Measurements from ENCODE around the gene TM9SF1. TPM values are rescaled to one million over a fixed set of nuclear protein-coding genes. Genes with fewer than 3 reads are reported as not detected.

Gene TM9SF1
- total and polyA plus RNA-seq, 2 of the 13 experiments (the other 11 are each of a cell fraction or from before 2014, with no cell fraction given) = 83.2 to 110 TPM

- TF ChIP-seq, protein P1, sequence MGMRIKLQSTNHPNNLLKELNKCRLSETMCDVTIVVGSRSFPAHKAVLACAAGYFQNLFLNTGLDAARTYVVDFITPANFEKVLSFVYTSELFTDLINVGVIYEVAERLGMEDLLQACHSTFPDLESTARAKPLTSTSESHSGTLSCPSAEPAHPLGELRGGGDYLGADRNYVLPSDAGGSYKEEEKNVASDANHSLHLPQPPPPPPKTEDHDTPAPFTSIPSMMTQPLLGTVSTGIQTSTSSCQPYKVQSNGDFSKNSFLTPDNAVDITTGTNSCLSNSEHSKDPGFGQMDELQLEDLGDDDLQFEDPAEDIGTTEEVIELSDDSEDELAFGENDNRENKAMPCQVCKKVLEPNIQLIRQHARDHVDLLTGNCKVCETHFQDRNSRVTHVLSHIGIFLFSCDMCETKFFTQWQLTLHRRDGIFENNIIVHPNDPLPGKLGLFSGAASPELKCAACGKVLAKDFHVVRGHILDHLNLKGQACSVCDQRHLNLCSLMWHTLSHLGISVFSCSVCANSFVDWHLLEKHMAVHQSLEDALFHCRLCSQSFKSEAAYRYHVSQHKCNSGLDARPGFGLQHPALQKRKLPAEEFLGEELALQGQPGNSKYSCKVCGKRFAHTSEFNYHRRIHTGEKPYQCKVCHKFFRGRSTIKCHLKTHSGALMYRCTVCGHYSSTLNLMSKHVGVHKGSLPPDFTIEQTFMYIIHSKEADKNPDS (CRISPR knock-in tag; IDR thresholded peaks at IDR 0.05) = peak; percentile 18
- TF ChIP-seq FOSL2 (CRISPR knock-in tag; IDR thresholded peaks at IDR 0.05) = no peak
- TF ChIP-seq KLF12 (CRISPR knock-in tag; IDR thresholded peaks at IDR 0.05; ENCODE audit: borderline replicate concordance) = no peak
- TF ChIP-seq, protein P2, sequence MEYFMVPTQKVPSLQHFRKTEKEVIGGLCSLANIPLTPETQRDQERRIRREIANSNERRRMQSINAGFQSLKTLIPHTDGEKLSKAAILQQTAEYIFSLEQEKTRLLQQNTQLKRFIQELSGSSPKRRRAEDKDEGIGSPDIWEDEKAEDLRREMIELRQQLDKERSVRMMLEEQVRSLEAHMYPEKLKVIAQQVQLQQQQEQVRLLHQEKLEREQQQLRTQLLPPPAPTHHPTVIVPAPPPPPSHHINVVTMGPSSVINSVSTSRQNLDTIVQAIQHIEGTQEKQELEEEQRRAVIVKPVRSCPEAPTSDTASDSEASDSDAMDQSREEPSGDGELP (IDR thresholded peaks at IDR 0.05; ENCODE audit: borderline replicate concordance, low read depth) = no peak
- TF ChIP-seq, protein P3, sequence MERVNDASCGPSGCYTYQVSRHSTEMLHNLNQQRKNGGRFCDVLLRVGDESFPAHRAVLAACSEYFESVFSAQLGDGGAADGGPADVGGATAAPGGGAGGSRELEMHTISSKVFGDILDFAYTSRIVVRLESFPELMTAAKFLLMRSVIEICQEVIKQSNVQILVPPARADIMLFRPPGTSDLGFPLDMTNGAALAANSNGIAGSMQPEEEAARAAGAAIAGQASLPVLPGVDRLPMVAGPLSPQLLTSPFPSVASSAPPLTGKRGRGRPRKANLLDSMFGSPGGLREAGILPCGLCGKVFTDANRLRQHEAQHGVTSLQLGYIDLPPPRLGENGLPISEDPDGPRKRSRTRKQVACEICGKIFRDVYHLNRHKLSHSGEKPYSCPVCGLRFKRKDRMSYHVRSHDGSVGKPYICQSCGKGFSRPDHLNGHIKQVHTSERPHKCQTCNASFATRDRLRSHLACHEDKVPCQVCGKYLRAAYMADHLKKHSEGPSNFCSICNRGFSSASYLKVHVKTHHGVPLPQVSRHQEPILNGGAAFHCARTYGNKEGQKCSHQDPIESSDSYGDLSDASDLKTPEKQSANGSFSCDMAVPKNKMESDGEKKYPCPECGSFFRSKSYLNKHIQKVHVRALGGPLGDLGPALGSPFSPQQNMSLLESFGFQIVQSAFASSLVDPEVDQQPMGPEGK (CRISPR knock-in tag; IDR thresholded peaks at IDR 0.05) = no peak
- TF ChIP-seq, protein P4, sequence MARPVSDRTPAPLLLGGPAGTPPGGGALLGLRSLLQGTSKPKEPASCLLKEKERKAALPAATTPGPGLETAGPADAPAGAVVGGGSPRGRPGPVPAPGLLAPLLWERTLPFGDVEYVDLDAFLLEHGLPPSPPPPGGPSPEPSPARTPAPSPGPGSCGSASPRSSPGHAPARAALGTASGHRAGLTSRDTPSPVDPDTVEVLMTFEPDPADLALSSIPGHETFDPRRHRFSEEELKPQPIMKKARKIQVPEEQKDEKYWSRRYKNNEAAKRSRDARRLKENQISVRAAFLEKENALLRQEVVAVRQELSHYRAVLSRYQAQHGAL (CRISPR knock-in tag; IDR thresholded peaks at IDR 0.05; ENCODE audit: not compliant biosample characterization) = no peak
- TF ChIP-seq, protein P5, sequence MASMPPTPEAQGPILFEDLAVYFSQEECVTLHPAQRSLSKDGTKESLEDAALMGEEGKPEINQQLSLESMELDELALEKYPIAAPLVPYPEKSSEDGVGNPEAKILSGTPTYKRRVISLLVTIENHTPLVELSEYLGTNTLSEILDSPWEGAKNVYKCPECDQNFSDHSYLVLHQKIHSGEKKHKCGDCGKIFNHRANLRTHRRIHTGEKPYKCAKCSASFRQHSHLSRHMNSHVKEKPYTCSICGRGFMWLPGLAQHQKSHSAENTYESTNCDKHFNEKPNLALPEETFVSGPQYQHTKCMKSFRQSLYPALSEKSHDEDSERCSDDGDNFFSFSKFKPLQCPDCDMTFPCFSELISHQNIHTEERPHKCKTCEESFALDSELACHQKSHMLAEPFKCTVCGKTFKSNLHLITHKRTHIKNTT (CRISPR knock-in tag; IDR thresholded peaks at IDR 0.05) = 0 out of 2 replicates have a peak, but pooled peaks have one; percentile 18
- TF ChIP-seq XBP1 (CRISPR knock-in tag; IDR thresholded peaks at IDR 0.05) = no peak
- TF ChIP-seq GLMP (CRISPR knock-in tag; IDR thresholded peaks at IDR 0.05; ENCODE audit: borderline replicate concordance) = no peak
- TF ChIP-seq, protein P6, sequence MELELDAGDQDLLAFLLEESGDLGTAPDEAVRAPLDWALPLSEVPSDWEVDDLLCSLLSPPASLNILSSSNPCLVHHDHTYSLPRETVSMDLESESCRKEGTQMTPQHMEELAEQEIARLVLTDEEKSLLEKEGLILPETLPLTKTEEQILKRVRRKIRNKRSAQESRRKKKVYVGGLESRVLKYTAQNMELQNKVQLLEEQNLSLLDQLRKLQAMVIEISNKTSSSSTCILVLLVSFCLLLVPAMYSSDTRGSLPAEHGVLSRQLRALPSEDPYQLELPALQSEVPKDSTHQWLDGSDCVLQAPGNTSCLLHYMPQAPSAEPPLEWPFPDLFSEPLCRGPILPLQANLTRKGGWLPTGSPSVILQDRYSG (CRISPR knock-in tag; IDR thresholded peaks at IDR 0.05) = no peak
- TF ChIP-seq TOE1 (CRISPR knock-in tag; IDR thresholded peaks at IDR 0.05) = no peak
- no peak for TF ChIP-seq ZBTB20 (CRISPR knock-in tag; IDR thresholded peaks at IDR 0.05; ENCODE audit: borderline replicate concordance, low read depth)
- no peak for TF ChIP-seq RBAK (CRISPR knock-in tag; IDR thresholded peaks at IDR 0.05)
- no peak for TF ChIP-seq PCBP1 (IDR thresholded peaks at IDR 0.05; ENCODE audit: borderline replicate concordance, low read depth, low read length)
- no peak for TF ChIP-seq POLR2AphosphoS5 (IDR thresholded peaks at IDR 0.05; ENCODE audit: low read depth, low read length)
- no peak for TF ChIP-seq RNF219 (CRISPR knock-in tag; IDR thresholded peaks at IDR 0.05)
- no peak for TF ChIP-seq FOXK2 (IDR thresholded peaks at IDR 0.05)
- no peak for TF ChIP-seq ZC3H4 (CRISPR knock-in tag; IDR thresholded peaks at IDR 0.05; ENCODE audit: borderline replicate concordance)
These were observed 46.7 kb upstream of the TM9SF1 start (continued) for GRCh38 chr14:24241829-24242443.
